ENCODE results near the gene TMEM245. TPM values are rescaled to one million over a fixed set of nuclear protein-coding genes. Genes with fewer than 3 reads are reported as not detected.

The TMEM245 gene
- total RNA-seq, 2 donors from 2014 or later, result 76.5 to 95.4 TPM

GRCh38 chr9:109016132-109016531, 103.6 kb downstream of the TMEM245 start:
- H3K9me3 ChIP-seq, result no peaks in the 10 kb centered on the region
- no peak overlapping the region for H3K4me3 ChIP-seq
- no peak overlapping the region for H3K27ac ChIP-seq
- H3K4me1 ChIP-seq (ENCODE audit: control insufficient read depth in 1 of 2, low read depth in 2 of 2), result peaks cover 12 to 19% of the 10 kb centered on the region in 2 donors
- TF ChIP-seq CTCF (IDR thresholded peaks at IDR 0.05), result no peak
- peaks cover 7% of the 10 kb centered on the region for H3K36me3 ChIP-seq
- no peaks in the 10 kb centered on the region for H3K27me3 ChIP-seq (replicated peaks; ENCODE audit: insufficient read depth)
- ATAC-seq (ENCODE audit: insufficient number of reproducible peaks, low FRiP score, low read depth) (no peak), DNase-seq (ENCODE audit: low spot score) (no peak)

- DNase-seq (ENCODE audit: low spot score) (no peak), ATAC-seq (ENCODE audit: insufficient number of reproducible peaks, low FRiP score, low read depth) (no peak)
- Histone ChIP-seq H3K9me3 (no peaks in the 10 kb centered on the region), H3K36me3 (peaks cover 7% of the 10 kb centered on the region), H3K4me3 (peak overlapping the region; percentile 94), H3K27ac (peak overlapping the region; percentile 72 to 98), H3K4me1 (ENCODE audit: control insufficient read depth in 1 of 2, low read depth in 2 of 2) (peaks cover 12 to 31% of the 10 kb centered on the region in 2 donors), H3K27me3 (replicated peaks; ENCODE audit: insufficient read depth) (no peaks in the 10 kb centered on the region)
- no peak for TF ChIP-seq CTCF (IDR thresholded peaks at IDR 0.05)
Observed at GRCh38 chr9:109014608-109015280, 105.0 kb downstream of the TMEM245 start.

- DNase-seq (ENCODE audit: low spot score) (no peak), ATAC-seq (ENCODE audit: insufficient number of reproducible peaks, low FRiP score, low read depth) (no peak)
- H3K36me3 ChIP-seq, result no peaks in the 10 kb centered on the region
- H3K9me3 ChIP-seq, result no peaks in the 10 kb centered on the region
- no peaks in the 10 kb centered on the region for H3K27me3 ChIP-seq (replicated peaks; ENCODE audit: insufficient read depth)
- H3K4me3 ChIP-seq, result peak overlapping the region; percentile 94
- H3K27ac ChIP-seq, result peak overlapping the region; percentile 72 to 98
- peaks cover 12 to 31% of the 10 kb centered on the region in 2 donors for H3K4me1 ChIP-seq (ENCODE audit: control insufficient read depth in 1 of 2, low read depth in 2 of 2)
- TF ChIP-seq CTCF (IDR thresholded peaks at IDR 0.05), result no peak
Observed at GRCh38 chr9:109013679-109014607, 105.8 kb downstream of the TMEM245 start.

GRCh38 chr9:109012876-109013678, 106.7 kb downstream of the TMEM245 start, which contains the start of gene CTNNAL1:
CTNNAL1 (minus strand) TSS chr9:109013499; CDS start chr9:109013442, 57 bp downstream.
- H3K36me3 ChIP-seq, result no peaks in the 10 kb centered on the region
- peaks cover 12 to 31% of the 10 kb centered on the region in 2 donors for H3K4me1 ChIP-seq (ENCODE audit: control insufficient read depth in 1 of 2, low read depth in 2 of 2)
- H3K9me3 ChIP-seq, result no peaks in the 10 kb centered on the region
- peak within 1 kb of the TSS; percentile 90 to 98 for H3K27ac ChIP-seq
- peak; percentile 87 for DNase-seq (ENCODE audit: low spot score)
- no peaks in the 10 kb centered on the region for H3K27me3 ChIP-seq (replicated peaks; ENCODE audit: insufficient read depth)
- ATAC-seq (ENCODE audit: insufficient number of reproducible peaks, low FRiP score, low read depth), result peak; percentile 87
- no peak for TF ChIP-seq CTCF (IDR thresholded peaks at IDR 0.05)
- H3K4me3 ChIP-seq, result peak within 1 kb of the TSS; percentile 94

All from thoracic aorta (tissue), 2 donors.